GM23338 (cell line): ENCODE results near the gene ARF1. TPM values are rescaled to one million over a fixed set of nuclear protein-coding genes. Genes with fewer than 3 reads are reported as not detected.

Experiments used
- ATAC-seq: fragments of 200-7000 bp; cut with Tn5 transposase; 3 replicates; pipeline ENCODE4 v1.9.1; 2020
- DNase-seq: peaks from one replicate; pipeline ENCODE4 v3.0.0-alpha.2; 2015; ENCODE audit warnings: low spot score
- H2AFZ ChIP-seq: fragments of 200-600 bp; sonication (generic); 2 replicates; pipeline ENCODE4 v1.8.0; 2016; ENCODE audit warnings: antibody characterized with exemption, mild to moderate bottlenecking, moderate library complexity
- H3F3A ChIP-seq: fragments of 200-600 bp; sonication (generic); replicated peaks from 2 replicates; pipeline ENCODE4 v1.8.0; 2017; ENCODE audit warnings: antibody characterized with exemption, mixed run types, low read depth
- H3K27ac ChIP-seq: fragments of 200-600 bp; sonication (generic); 2 replicates; pipeline ENCODE4 v1.6.1; 2016; ENCODE audit warnings: low read depth
- H3K27me3 ChIP-seq: fragments of 200-600 bp; sonication (generic); 2 replicates; pipeline ENCODE4 v1.8.0; 2016; ENCODE audit warnings: mild to moderate bottlenecking, mixed run types, moderate library complexity; ENCODE audit not compliant: insufficient read depth
- H3K36me3 ChIP-seq: fragments of 200-600 bp; sonication (generic); 2 replicates; pipeline ENCODE4 v1.8.0; 2016; ENCODE audit warnings: mild to moderate bottlenecking; ENCODE audit not compliant: insufficient read depth
- H3K4me1 ChIP-seq: fragments of 200-600 bp; sonication (generic); 2 replicates; pipeline ENCODE4 v1.8.0; 2016; ENCODE audit warnings: mild to moderate bottlenecking, moderate library complexity; ENCODE audit not compliant: insufficient read depth
- H3K4me2 ChIP-seq: fragments of 200-600 bp; sonication (generic); 2 replicates; pipeline ENCODE4 v1.7.1; 2017; ENCODE audit warnings: mixed run types
- H3K4me3 ChIP-seq: fragments of 200-600 bp; sonication (generic); 2 replicates; pipeline ENCODE4 v1.6.1; 2016; ENCODE audit warnings: mixed run types
- H3K79me2 ChIP-seq: fragments of 200-600 bp; sonication (generic); replicated peaks from 2 replicates; pipeline ENCODE4 v1.8.0; 2017; ENCODE audit warnings: mild to moderate bottlenecking; ENCODE audit not compliant: insufficient read depth
- H3K9me2 ChIP-seq: fragments of 200-600 bp; sonication (generic); 2 replicates; pipeline ENCODE4 v1.8.0; 2017; ENCODE audit not compliant: insufficient read depth
- H4K20me1 ChIP-seq: fragments of 200-600 bp; sonication (generic); replicated peaks from 2 replicates; pipeline ENCODE4 v1.8.0; 2017; ENCODE audit warnings: mild to moderate bottlenecking; ENCODE audit not compliant: insufficient read depth
- H3K27ac Mint-ChIP-seq: 2 replicates; pipeline ENCODE4 v1.8.0; 2020; ENCODE audit warnings: inconsistent platforms, mild to moderate bottlenecking, moderate library complexity, mixed read lengths
- H3K27me3 Mint-ChIP-seq: 3 replicates; pipeline ENCODE4 v1.8.0; 2022; ENCODE audit warnings: low read depth, mild to moderate bottlenecking, moderate library complexity, mixed read lengths, inconsistent platforms; ENCODE audit not compliant: insufficient read depth, poor library complexity
- H3K36me3 Mint-ChIP-seq: 3 replicates; pipeline ENCODE4 v1.8.0; 2021; ENCODE audit warnings: low read depth, mild to moderate bottlenecking, inconsistent platforms, moderate library complexity, mixed read lengths
- H3K4me1 Mint-ChIP-seq: 3 replicates; pipeline ENCODE4 v1.8.0; 2020; ENCODE audit warnings: mild to moderate bottlenecking, inconsistent platforms, mixed read lengths
- H3K4me3 Mint-ChIP-seq: 3 replicates; pipeline ENCODE4 v1.8.0; 2021; ENCODE audit warnings: moderate library complexity, mild to moderate bottlenecking, inconsistent platforms, mixed read lengths
- H3K9me3 Mint-ChIP-seq: 3 replicates; pipeline ENCODE4 v1.8.0; 2020; ENCODE audit warnings: moderate library complexity, mild to moderate bottlenecking, inconsistent platforms, mixed read lengths
- CREB1 ChIP-seq: fragments of 250-450 bp; sonication (Bioruptor Pico); IDR thresholded peaks from 2 replicates; pipeline ENCODE4 v1.5.0; 2020; ENCODE audit warnings: low read depth, mild to moderate bottlenecking, moderate library complexity
- CTCF ChIP-seq, 2 experiments: fragments of 200-600 bp in 1 of 2; sonication (generic) in 1 of 2; conservative IDR thresholded peaks; 2 replicates each; pipeline versions ENCODE4 v1.5.1 to v1.6.1; 2016 to 2017; ENCODE audit warnings: antibody characterized with exemption in 2 of 2, low read depth in 2 of 2, mild to moderate bottlenecking in 2 of 2, moderate library complexity in 1 of 2
- ETS1 ChIP-seq: IDR thresholded peaks from 2 replicates; pipeline ENCODE4 v1.6.1; 2016; ENCODE audit warnings: antibody characterized with exemption
- EZH2phosphoT487 ChIP-seq: fragments of 200-600 bp; sonication (generic); IDR thresholded peaks from one replicate; pipeline ENCODE4 v1.8.1; 2018; ENCODE audit warnings: antibody characterized with exemption; ENCODE audit not compliant: unreplicated experiment
- JUNB ChIP-seq: IDR thresholded peaks from one replicate; pipeline ENCODE4 v1.6.1; 2016; ENCODE audit warnings: antibody characterized with exemption; ENCODE audit not compliant: unreplicated experiment
- NANOG ChIP-seq: IDR thresholded peaks from 2 replicates; pipeline ENCODE4 v1.6.1; 2016; ENCODE audit warnings: antibody characterized with exemption, borderline replicate concordance
- POLR2AphosphoS5 ChIP-seq: IDR thresholded peaks from 2 replicates; pipeline ENCODE4 v1.6.1; 2016; ENCODE audit warnings: antibody characterized with exemption, low read depth
- STAT1 ChIP-seq: IDR thresholded peaks from one replicate; pipeline ENCODE4 v1.6.1; 2016; ENCODE audit warnings: antibody characterized with exemption; ENCODE audit not compliant: unreplicated experiment
- ZNF114 ChIP-seq: fragments of 250-450 bp; sonication (Bioruptor Pico); IDR thresholded peaks from 2 replicates; pipeline ENCODE4 v1.5.0; 2020; ENCODE audit warnings: mild to moderate bottlenecking, moderate library complexity
- ZNF331 ChIP-seq: fragments of 250-450 bp; sonication (Bioruptor Pico); IDR thresholded peaks from 2 replicates; pipeline ENCODE4 v1.5.0; 2020; ENCODE audit warnings: low read depth, mild to moderate bottlenecking, moderate library complexity
- ZNF462 ChIP-seq: fragments of 250-450 bp; sonication (Bioruptor Pico); IDR thresholded peaks from 2 replicates; pipeline ENCODE4 v1.5.0; 2020; ENCODE audit warnings: mild to moderate bottlenecking, moderate library complexity
- polyA plus RNA-seq: library from polyadenylated mRNA; unstranded; fragments of >200 nt; fragmentation: Nextera tagmentation; extraction: Ambion mirVana; gene quantifications from 2 replicates; pipeline ENCODE4 v1.2.1, GENCODE V29; 2016
- total RNA-seq: library from RNA; depleted of rRNA; stranded (reverse); fragments of >200 nt; shearing (Covaris generic); gene quantifications from 2 replicates; pipeline ENCODE4 v1.2.3, GENCODE V29; 2014

ARF1 gene
- total and polyA plus RNA-seq, 2 experiments from 2014 or later, result 210 to 306 TPM

GRCh38 chr1:228045405-228045804 is 37.1 kb upstream of the ARF1 start (continued):
- no peak for TF ChIP-seq STAT1

- ATAC-seq, result peak; percentile 76
- peaks cover 4% of the 10 kb centered on the region; the same call in 1 of the 3 replicates for H3K4me1 Mint-ChIP-seq
- Histone ChIP-seq H3K9me2 (peaks cover 15% of the 10 kb centered on the region), H3F3A (no peaks in the 10 kb centered on the region), H2AFZ (no peak overlapping the region), H3K79me2 (no peaks in the 10 kb centered on the region), H3K4me1 (no peaks in the 10 kb centered on the region), H4K20me1 (no peaks in the 10 kb centered on the region; the same call in 1 of the 2 replicates), H3K4me2 (no peak overlapping the region), H3K36me3 (no peaks in the 10 kb centered on the region), H3K27ac (no peak overlapping the region), H3K27me3 (peaks cover 58% of the 10 kb centered on the region), H3K4me3 (no peak overlapping the region)
- H3K9me3 Mint-ChIP-seq, result no peaks in the 10 kb centered on the region
- DNase-seq, result no peak
- no peak overlapping the region for H3K27ac Mint-ChIP-seq
- no peaks in the 10 kb centered on the region for H3K36me3 Mint-ChIP-seq
- H3K27me3 Mint-ChIP-seq, result peaks cover 23% of the 10 kb centered on the region
- TF ChIP-seq JUNB, result no peak
- TF ChIP-seq ZNF331 (CRISPR knock-in tag), result no peak
- no peak for TF ChIP-seq ZNF462 (CRISPR knock-in tag)
- no peak for TF ChIP-seq NANOG
- no peak for TF ChIP-seq STAT1
- TF ChIP-seq ZNF114 (CRISPR knock-in tag), result no peak
- TF ChIP-seq ETS1, result no peak
- no peak for TF ChIP-seq CREB1 (CRISPR knock-in tag)
- no peak for TF ChIP-seq POLR2AphosphoS5
- TF ChIP-seq EZH2phosphoT487, result no peak
- no peak for TF ChIP-seq CTCF (conservative IDR thresholded peaks at IDR 0.05; ENCODE audit: low read depth in 2 of 2)
- no peak overlapping the region for H3K4me3 Mint-ChIP-seq
These were observed 36.6 kb upstream of the ARF1 start for GRCh38 chr1:228045871-228046270.
